GM12872 (cell line): Measurements from ENCODE around the gene MAP1LC3C.

Experiments
- CTCF ChIP-seq: IDR thresholded peaks from 3 replicates; pipeline ENCODE4 v1.5.1; 2011; ENCODE audit warnings: low read depth, mild to moderate bottlenecking, low read length, moderate library complexity; ENCODE audit not compliant: insufficient read depth

Gene MAP1LC3C

GRCh38 chr1:241968611-241969010, 30.3 kb downstream of the MAP1LC3C start:
- TF ChIP-seq CTCF = no peak

- no peak for TF ChIP-seq CTCF
These were observed 34.2 kb downstream of the MAP1LC3C start for GRCh38 chr1:241964550-241965282.

GRCh38 chr1:241963722-241964121, 35.2 kb downstream of the MAP1LC3C start:
- TF ChIP-seq CTCF = no peak

- no peak for TF ChIP-seq CTCF
These were observed 36.7 kb downstream of the MAP1LC3C start for GRCh38 chr1:241962153-241962552.

- TF ChIP-seq CTCF = no peak
These were observed 41.0 kb downstream of the MAP1LC3C start, which contains the start of gene BECN2 for GRCh38 chr1:241957692-241958494. Gene BECN2 (plus strand): TSS chr1:241957767. CDS start chr1:241957767, 0 bp downstream.

- TF ChIP-seq CTCF = no peak
These were observed 48.5 kb downstream of the MAP1LC3C start for GRCh38 chr1:241950390-241950789.

GRCh38 chr1:241947354-241947753, 51.5 kb downstream of the MAP1LC3C start:
- no peak for TF ChIP-seq CTCF
